ENCODE data around the gene ITSN1.
"Not testable (repeated sequence)": the region's sequence is repeated elsewhere in the genome, so short reads cannot be mapped to it uniquely, and the experiment has no call there.

The ITSN1 gene

GRCh38 chr21:33857846-33858666 lies 215.8 kb downstream of the ITSN1 start:
- in situ Hi-C loops (cut with MboI; ENCODE audit: low sequenced_read_pairs): no loop called here

DNA sequence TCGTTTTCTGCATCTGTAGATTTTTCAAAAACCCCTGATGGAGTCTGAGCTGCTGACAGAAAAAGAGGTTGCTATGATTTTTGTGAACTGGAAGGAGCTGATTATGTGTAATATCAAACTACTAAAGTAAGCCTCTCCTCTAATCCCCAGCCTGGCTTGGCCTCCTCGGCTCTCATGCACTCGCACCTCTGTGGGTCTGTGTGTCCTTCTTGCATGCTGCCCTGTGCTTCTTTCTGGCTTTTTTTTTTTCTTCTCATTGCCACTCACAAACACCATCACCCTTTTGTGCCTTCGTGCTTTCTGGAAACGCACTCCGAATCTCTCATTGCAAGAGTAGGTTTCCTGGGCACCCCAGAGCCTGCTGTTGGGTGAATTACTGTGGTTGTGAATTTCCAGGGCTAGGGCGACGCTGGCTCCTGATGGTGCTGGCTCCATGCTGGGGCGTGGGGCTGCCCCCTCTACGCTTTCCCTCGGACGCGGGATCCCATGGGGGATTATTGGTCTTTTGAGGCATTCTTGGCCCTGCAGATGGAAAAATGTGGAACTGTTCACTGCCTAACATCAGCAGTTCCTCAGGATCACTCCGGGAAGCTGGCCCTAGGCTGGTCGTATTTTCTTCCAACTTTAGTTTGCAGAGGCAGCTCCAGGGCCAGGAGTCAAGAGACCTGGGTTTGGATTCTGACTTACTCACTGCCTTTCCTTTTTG lies 216.5 kb downstream of the ITSN1 start:
- in situ Hi-C loops (cut with MboI; ENCODE audit: low sequenced_read_pairs): no loop called here

GRCh38 chr21:33859373-33860102 lies 217.2 kb downstream of the ITSN1 start:
- in situ Hi-C loops (cut with MboI; ENCODE audit: low sequenced_read_pairs): no loop called here

GRCh38 chr21:33860332-33860879 lies 218.1 kb downstream of the ITSN1 start:
- in situ Hi-C loops (cut with MboI; ENCODE audit: low sequenced_read_pairs): no loop called here

- in situ Hi-C loops (cut with MboI; ENCODE audit: low sequenced_read_pairs): no loop called here
Measured at GRCh38 chr21:33861125-33861524, 218.8 kb downstream of the ITSN1 start.

- in situ Hi-C loops (cut with MboI; ENCODE audit: low sequenced_read_pairs): not testable (repeated sequence)
Measured at GRCh38 chr21:33863191-33863590, 220.9 kb downstream of the ITSN1 start.

GRCh38 chr21:33864150-33864549 lies 221.8 kb downstream of the ITSN1 start:
- in situ Hi-C loops (cut with MboI; ENCODE audit: low sequenced_read_pairs): no loop called here

DNA sequence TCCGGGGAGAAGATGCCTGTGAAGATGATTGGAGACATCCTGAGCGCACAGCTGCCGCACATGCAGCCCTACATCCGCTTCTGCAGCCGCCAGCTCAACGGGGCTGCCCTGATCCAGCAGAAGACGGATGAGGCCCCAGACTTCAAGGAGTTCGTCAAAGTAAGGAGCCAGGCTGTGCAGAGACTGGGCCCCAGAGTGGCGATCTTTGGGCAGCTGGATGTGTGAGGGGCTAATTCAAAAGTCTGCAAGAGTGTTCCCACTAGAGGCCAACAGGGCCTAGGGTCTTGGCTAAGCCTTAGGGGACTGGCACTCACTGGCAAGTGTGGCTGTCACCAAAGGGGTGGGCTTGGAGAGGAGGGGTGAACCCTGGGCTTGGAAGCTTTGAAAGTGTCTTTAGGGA lies 222.9 kb downstream of the ITSN1 start:
- in situ Hi-C loops (cut with MboI; ENCODE audit: low sequenced_read_pairs): no loop called here

GRCh38 chr21:33865996-33866575 lies 223.8 kb downstream of the ITSN1 start:
- in situ Hi-C loops (cut with MboI; ENCODE audit: low sequenced_read_pairs): no loop called here

DNA sequence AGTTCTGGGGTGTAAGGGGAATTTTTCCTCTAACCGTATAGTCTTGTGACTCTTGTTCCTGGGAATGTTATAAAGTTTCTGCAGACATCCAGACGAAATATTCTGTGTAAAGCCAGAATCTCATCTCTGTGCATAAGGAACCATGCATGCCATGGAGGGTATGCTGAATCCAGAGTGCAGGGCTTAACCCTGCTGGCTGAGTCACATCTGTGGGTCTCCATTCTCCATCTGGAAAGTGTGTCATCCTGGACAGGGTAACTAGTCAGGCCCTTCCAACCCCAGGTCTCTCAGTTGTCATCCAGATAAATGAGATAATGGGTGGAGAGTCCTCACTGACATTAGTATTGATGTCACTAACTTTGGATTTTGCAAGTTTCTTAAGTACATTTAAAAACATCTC lies 224.5 kb downstream of the ITSN1 start:
- in situ Hi-C loops (cut with MboI; ENCODE audit: low sequenced_read_pairs): no loop called here

DNA sequence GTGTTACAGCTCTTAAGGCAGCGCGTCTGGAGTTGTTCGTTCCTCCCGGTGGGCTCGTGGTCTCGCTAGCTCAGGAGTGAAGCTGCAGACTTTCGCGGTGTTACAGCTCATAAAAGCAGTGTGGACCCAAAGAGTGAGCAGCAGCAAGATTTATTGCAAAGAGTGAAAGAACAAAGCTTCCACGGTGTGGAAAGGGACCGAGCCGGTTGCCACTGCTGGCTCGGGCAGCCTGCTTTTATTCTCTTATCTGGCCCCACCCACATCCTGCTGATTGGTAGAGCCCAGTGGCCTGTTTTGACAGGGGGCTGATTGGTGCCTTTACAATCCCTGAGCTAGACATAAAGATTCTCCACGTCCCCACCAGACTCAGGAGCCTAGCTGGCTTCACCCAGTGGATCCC lies 225.6 kb downstream of the ITSN1 start:
- in situ Hi-C loops (cut with MboI; ENCODE audit: low sequenced_read_pairs): not testable (repeated sequence)

- in situ Hi-C loops (cut with MboI; ENCODE audit: low sequenced_read_pairs): no loop called here
Measured at GRCh38 chr21:33869873-33870272, 227.6 kb downstream of the ITSN1 start.

- in situ Hi-C loops (cut with MboI; ENCODE audit: low sequenced_read_pairs): no loop called here
Measured at GRCh38 chr21:33870768-33871167, 228.5 kb downstream of the ITSN1 start.

DNA sequence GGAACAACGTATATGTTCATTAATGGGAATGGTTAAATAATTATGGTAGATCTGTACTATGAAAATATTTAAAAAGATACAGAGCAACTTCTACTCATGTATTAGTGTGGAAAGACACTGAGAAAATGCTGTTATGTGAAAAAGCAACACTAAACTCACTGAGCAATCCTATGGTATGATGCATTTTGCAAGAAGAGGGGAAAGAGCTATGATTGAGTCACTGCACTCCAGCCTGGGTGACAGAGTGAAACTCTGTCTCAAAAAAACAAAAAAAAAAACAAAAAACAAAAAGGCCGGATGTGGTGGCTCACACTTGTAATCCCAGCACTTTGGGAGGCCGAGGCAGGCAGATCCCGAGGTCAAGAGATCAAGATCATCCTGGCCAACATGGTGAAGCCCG lies 228.9 kb downstream of the ITSN1 start:
- in situ Hi-C loops (cut with MboI; ENCODE audit: low sequenced_read_pairs): no loop called here

GRCh38 chr21:33872881-33873515 lies 230.7 kb downstream of the ITSN1 start:
- in situ Hi-C loops (cut with MboI; ENCODE audit: low sequenced_read_pairs): no loop called here

GRCh38 chr21:33874161-33874560 lies 231.9 kb downstream of the ITSN1 start:
- in situ Hi-C loops (cut with MboI; ENCODE audit: low sequenced_read_pairs): no loop called here

- in situ Hi-C loops (cut with MboI; ENCODE audit: low sequenced_read_pairs): no loop called here
Measured at GRCh38 chr21:33875026-33875695, 232.9 kb downstream of the ITSN1 start.

DNA sequence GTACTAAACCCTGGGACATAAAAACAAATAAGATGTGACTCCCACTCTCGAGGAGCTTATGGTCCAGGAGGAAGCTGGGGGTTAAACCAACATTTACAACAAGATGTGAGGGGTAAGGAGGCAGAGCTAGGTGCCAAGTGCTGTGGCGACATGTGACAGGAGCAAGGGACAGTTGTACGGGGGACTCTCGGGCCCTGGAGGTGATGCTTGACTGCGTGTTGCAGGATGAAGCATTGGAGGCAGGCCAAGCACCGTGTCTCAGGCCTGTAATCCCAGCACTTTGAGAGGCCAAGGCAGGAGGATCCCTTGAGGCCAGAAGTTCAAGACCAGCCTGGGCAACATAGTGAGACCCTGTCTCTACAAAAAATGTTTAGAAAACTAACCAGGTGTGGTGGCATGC lies 236.5 kb downstream of the ITSN1 start:
- in situ Hi-C loops (cut with MboI; ENCODE audit: low sequenced_read_pairs): no loop called here

DNA sequence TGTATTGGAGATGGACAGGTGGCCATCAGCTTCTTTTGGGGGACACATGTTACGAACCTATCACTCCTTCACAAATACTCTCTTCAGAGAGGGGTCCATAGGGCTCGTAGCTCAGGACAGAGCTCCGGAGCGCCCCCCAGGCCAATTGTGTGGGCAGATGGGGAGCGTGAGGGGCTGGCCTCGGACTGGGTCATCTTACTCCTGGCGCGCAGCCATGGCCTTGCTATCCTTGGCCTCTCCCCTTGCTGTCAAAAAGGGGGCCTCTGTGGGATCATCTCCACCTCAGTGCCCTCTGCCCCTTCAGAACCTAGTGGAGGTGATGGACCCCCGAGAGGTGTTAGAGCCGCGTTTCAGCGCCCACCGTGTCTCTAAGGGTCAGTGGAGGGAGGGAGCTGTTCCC lies 238.3 kb downstream of the ITSN1 start:
- in situ Hi-C loops (cut with MboI; ENCODE audit: low sequenced_read_pairs): no loop called here
